HEK293 (cell line): ENCODE measurements around the gene DCLK1.

Source experiments
- BCL11A ChIP-seq: fragments of 450-650 bp; formaldehyde crosslinking; IDR thresholded peaks from 2 replicates; pipeline ENCODE4 v1.5.1; 2016; ENCODE audit warnings: low read depth, missing biosample characterization, missing genetic modification characterization
- HOXC10 ChIP-seq: sonication (generic); formaldehyde crosslinking; IDR thresholded peaks from 2 replicates; pipeline ENCODE4 v1.8.1; 2023; ENCODE audit warnings: mild to moderate bottlenecking, missing genetic modification reagents
- KLF9 ChIP-seq: fragments of 450-650 bp; formaldehyde crosslinking; IDR thresholded peaks from 2 replicates; pipeline ENCODE4 v1.5.1; 2016; ENCODE audit warnings: missing biosample characterization, missing genetic modification characterization, low read depth
- OSR2 ChIP-seq: fragments of 450-650 bp; formaldehyde crosslinking; IDR thresholded peaks from 2 replicates; pipeline ENCODE4 v1.5.1; 2016; ENCODE audit warnings: missing biosample characterization, missing genetic modification characterization
- OVOL3 ChIP-seq: fragments of 450-650 bp; formaldehyde crosslinking; IDR thresholded peaks from 2 replicates; pipeline ENCODE4 v1.5.1; 2016; ENCODE audit warnings: missing biosample characterization, missing genetic modification characterization
- REPIN1 ChIP-seq: fragments of 450-650 bp; formaldehyde crosslinking; IDR thresholded peaks from 2 replicates; pipeline ENCODE4 v1.5.1; 2017; ENCODE audit warnings: missing biosample characterization, missing genetic modification characterization, low read depth
- SETDB1 ChIP-seq: IDR thresholded peaks from one replicate; pipeline ENCODE4 v1.6.1; 2017; ENCODE audit warnings: mild to moderate bottlenecking, low read length, moderate library complexity, mixed read lengths; ENCODE audit not compliant: insufficient read length
- SP3 ChIP-seq: fragments of 450-650 bp; formaldehyde crosslinking; IDR thresholded peaks from 2 replicates; pipeline ENCODE4 v1.5.1; 2016; ENCODE audit warnings: missing biosample characterization, missing genetic modification characterization
- ZBTB1 ChIP-seq: fragments of 450-650 bp; formaldehyde crosslinking; IDR thresholded peaks from 2 replicates; pipeline ENCODE4 v1.5.1; 2016; ENCODE audit warnings: missing biosample characterization, missing genetic modification characterization
- ZIC2 ChIP-seq: fragments of 450-650 bp; formaldehyde crosslinking; IDR thresholded peaks from 2 replicates; pipeline ENCODE4 v1.5.1; 2016; ENCODE audit warnings: missing biosample characterization, missing genetic modification characterization
- ZNF132 ChIP-seq: fragments of 450-650 bp; formaldehyde crosslinking; IDR thresholded peaks from 2 replicates; pipeline ENCODE4 v1.5.1; 2017; ENCODE audit warnings: missing biosample characterization, missing genetic modification characterization, borderline replicate concordance
- ZNF140 ChIP-seq: fragments of 450-650 bp; formaldehyde crosslinking; IDR thresholded peaks from 2 replicates; pipeline ENCODE4 v1.5.1; 2016; ENCODE audit warnings: missing biosample characterization, missing genetic modification characterization
- ZNF146 ChIP-seq: fragments of 450-650 bp; formaldehyde crosslinking; IDR thresholded peaks from 2 replicates; pipeline ENCODE4 v1.5.1; 2016; ENCODE audit warnings: missing biosample characterization, missing genetic modification characterization
- ZNF157 ChIP-seq: fragments of 450-650 bp; formaldehyde crosslinking; IDR thresholded peaks from 2 replicates; pipeline ENCODE4 v1.5.1; 2016; ENCODE audit warnings: missing biosample characterization, missing genetic modification characterization
- ZNF169 ChIP-seq: fragments of 450-650 bp; formaldehyde crosslinking; IDR thresholded peaks from 2 replicates; pipeline ENCODE4 v1.5.1; 2016; ENCODE audit warnings: missing biosample characterization, missing genetic modification characterization
- ZNF175 ChIP-seq: fragments of 450-650 bp; formaldehyde crosslinking; IDR thresholded peaks from 2 replicates; pipeline ENCODE4 v1.5.1; 2016; ENCODE audit warnings: missing biosample characterization, missing genetic modification characterization
- ZNF2 ChIP-seq: fragments of 450-650 bp; formaldehyde crosslinking; IDR thresholded peaks from 2 replicates; pipeline ENCODE4 v1.5.1; 2016; ENCODE audit warnings: missing biosample characterization, missing genetic modification characterization
- ZNF211 ChIP-seq: fragments of 450-650 bp; formaldehyde crosslinking; IDR thresholded peaks from 2 replicates; pipeline ENCODE4 v1.5.1; 2016; ENCODE audit warnings: low read depth, missing biosample characterization, missing genetic modification characterization
- ZNF223 ChIP-seq: fragments of 450-650 bp; formaldehyde crosslinking; IDR thresholded peaks from 2 replicates; pipeline ENCODE4 v1.5.1; 2016; ENCODE audit warnings: missing biosample characterization, missing genetic modification characterization
- ZNF324 ChIP-seq: fragments of 450-650 bp; formaldehyde crosslinking; IDR thresholded peaks from 2 replicates; pipeline ENCODE4 v1.5.1; 2016; ENCODE audit warnings: missing biosample characterization, missing genetic modification characterization
- ZNF341 ChIP-seq: fragments of 450-650 bp; formaldehyde crosslinking; IDR thresholded peaks from 2 replicates; pipeline ENCODE4; 2016; ENCODE audit warnings: low read depth, missing biosample characterization, missing genetic modification characterization
- ZNF394 ChIP-seq: fragments of 450-650 bp; formaldehyde crosslinking; IDR thresholded peaks from 2 replicates; pipeline ENCODE4 v1.5.1; 2016; ENCODE audit warnings: missing biosample characterization, missing genetic modification characterization, mild to moderate bottlenecking, moderate library complexity, borderline replicate concordance
- ZNF473 ChIP-seq: fragments of 450-650 bp; formaldehyde crosslinking; IDR thresholded peaks from 2 replicates; pipeline ENCODE4 v1.5.1; 2017; ENCODE audit warnings: missing biosample characterization, missing genetic modification characterization
- ZNF521 ChIP-seq: fragments of 450-650 bp; formaldehyde crosslinking; IDR thresholded peaks from 2 replicates; pipeline ENCODE4 v1.5.1; 2017; ENCODE audit warnings: missing biosample characterization, mild to moderate bottlenecking, missing genetic modification characterization
- ZNF555 ChIP-seq: fragments of 450-650 bp; formaldehyde crosslinking; conservative IDR thresholded peaks from 2 replicates; pipeline ENCODE4 v1.5.1; 2017; ENCODE audit warnings: missing biosample characterization, mild to moderate bottlenecking, missing genetic modification characterization, inconsistent platforms
- ZNF560 ChIP-seq: fragments of 450-650 bp; formaldehyde crosslinking; IDR thresholded peaks from 2 replicates; pipeline ENCODE4 v1.5.1; 2017; ENCODE audit warnings: missing biosample characterization, missing genetic modification characterization, borderline replicate concordance
- ZNF585B ChIP-seq: fragments of 450-650 bp; formaldehyde crosslinking; IDR thresholded peaks from 2 replicates; pipeline ENCODE4 v1.5.1; 2016; ENCODE audit warnings: missing biosample characterization, missing genetic modification characterization
- ZNF626 ChIP-seq: fragments of 450-650 bp; sonication (Bioruptor Pico); formaldehyde crosslinking; IDR thresholded peaks from 2 replicates; pipeline ENCODE4 v1.5.1; 2018; ENCODE audit warnings: missing biosample characterization, missing genetic modification characterization, inconsistent platforms
- ZNF629 ChIP-seq: fragments of 450-650 bp; formaldehyde crosslinking; IDR thresholded peaks from 2 replicates; pipeline ENCODE4 v1.5.1; 2017; ENCODE audit warnings: missing biosample characterization, missing genetic modification characterization
- ZNF654 ChIP-seq: fragments of 450-650 bp; formaldehyde crosslinking; IDR thresholded peaks from 2 replicates; pipeline ENCODE4 v1.5.1; 2016; ENCODE audit warnings: low read depth, missing biosample characterization, missing genetic modification characterization
- ZXDB ChIP-seq: fragments of 450-650 bp; formaldehyde crosslinking; IDR thresholded peaks from 2 replicates; pipeline ENCODE4 v1.5.1; 2016; ENCODE audit warnings: missing biosample characterization, missing genetic modification characterization
- TF ChIP-seq, protein P1 (sequence below): fragments of 450-650 bp; formaldehyde crosslinking; IDR thresholded peaks from 2 replicates; pipeline ENCODE4 v1.5.1; 2016; ENCODE audit warnings: missing biosample characterization, missing genetic modification characterization
- TF ChIP-seq, protein P2 (sequence below): fragments of 450-650 bp; formaldehyde crosslinking; IDR thresholded peaks from 2 replicates; pipeline ENCODE4 v1.5.1; 2016; ENCODE audit warnings: missing biosample characterization, missing genetic modification characterization
- TF ChIP-seq, protein P3 (sequence below): fragments of 450-650 bp; formaldehyde crosslinking; IDR thresholded peaks from 2 replicates; pipeline ENCODE4 v1.5.1; 2016; ENCODE audit warnings: missing biosample characterization, missing genetic modification characterization
- TF ChIP-seq, protein P4 (sequence below): fragments of 450-650 bp; formaldehyde crosslinking; IDR thresholded peaks from 2 replicates; pipeline ENCODE4 v1.5.1; 2016; ENCODE audit warnings: missing biosample characterization, missing genetic modification characterization
- TF ChIP-seq, protein P5 (sequence below): fragments of 450-650 bp; formaldehyde crosslinking; IDR thresholded peaks from 2 replicates; pipeline ENCODE4 v1.5.1; 2017; ENCODE audit warnings: missing biosample characterization, missing genetic modification characterization

The DCLK1 gene

DNA sequence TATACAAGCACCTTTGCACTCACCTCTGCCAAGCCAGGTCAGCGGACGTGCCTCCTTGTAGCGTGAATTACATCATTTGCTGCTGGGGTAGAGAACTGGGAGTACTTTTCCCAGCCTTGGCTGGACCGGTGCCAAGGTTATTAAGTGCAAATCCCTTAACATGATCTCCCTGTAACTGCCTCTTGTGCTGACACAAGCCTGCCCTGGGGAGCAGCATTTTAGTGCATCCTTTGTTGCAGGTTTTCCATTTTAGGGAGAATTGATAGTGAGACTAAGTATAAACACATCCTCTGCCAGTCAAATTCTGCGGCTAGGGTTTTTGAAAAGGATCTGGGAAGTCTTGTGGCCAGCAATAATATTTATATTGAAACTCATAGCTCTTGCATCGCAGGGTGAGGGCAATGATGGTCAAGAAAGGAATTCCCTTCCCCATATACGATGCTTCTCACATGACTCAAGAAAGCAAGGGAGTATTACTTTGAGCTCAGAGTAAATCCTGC lies 32.7 kb upstream of the DCLK1 start (continued):
- TF ChIP-seq ZNF473: no peak
- TF ChIP-seq ZNF2: no peak
- TF ChIP-seq ZNF394 (tag by site-specific recombination): peak; percentile 66; the same call in 1 of the 2 replicates
- TF ChIP-seq OSR2 (tag by site-specific recombination): peak; percentile 88
- no peak for TF ChIP-seq ZIC2 (tag by site-specific recombination)
- TF ChIP-seq ZNF132 (tag by site-specific recombination): no peak
- TF ChIP-seq, protein P1, sequence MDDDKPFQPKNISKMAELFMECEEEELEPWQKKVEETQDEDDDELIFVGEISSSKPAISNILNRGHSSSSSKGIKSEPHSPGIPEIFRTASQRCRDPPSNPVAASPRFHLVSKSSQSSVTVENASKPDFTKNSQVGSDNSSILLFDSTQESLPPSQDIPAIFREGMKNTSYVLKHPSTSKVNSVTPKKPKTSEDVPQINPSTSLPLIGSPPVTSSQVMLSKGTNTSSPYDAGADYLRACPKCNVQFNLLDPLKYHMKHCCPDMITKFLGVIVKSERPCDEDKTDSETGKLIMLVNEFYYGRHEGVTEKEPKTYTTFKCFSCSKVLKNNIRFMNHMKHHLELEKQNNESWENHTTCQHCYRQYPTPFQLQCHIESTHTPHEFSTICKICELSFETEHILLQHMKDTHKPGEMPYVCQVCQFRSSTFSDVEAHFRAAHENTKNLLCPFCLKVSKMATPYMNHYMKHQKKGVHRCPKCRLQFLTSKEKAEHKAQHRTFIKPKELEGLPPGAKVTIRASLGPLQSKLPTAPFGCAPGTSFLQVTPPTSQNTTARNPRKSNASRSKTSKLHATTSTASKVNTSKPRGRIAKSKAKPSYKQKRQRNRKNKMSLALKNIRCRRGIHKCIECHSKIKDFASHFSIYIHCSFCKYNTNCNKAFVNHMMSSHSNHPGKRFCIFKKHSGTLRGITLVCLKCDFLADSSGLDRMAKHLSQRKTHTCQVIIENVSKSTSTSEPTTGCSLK: no peak
- TF ChIP-seq ZNF175 (tag by site-specific recombination): no peak
- TF ChIP-seq, protein P2, sequence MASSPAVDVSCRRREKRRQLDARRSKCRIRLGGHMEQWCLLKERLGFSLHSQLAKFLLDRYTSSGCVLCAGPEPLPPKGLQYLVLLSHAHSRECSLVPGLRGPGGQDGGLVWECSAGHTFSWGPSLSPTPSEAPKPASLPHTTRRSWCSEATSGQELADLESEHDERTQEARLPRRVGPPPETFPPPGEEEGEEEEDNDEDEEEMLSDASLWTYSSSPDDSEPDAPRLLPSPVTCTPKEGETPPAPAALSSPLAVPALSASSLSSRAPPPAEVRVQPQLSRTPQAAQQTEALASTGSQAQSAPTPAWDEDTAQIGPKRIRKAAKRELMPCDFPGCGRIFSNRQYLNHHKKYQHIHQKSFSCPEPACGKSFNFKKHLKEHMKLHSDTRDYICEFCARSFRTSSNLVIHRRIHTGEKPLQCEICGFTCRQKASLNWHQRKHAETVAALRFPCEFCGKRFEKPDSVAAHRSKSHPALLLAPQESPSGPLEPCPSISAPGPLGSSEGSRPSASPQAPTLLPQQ (tag by site-specific recombination): no peak
- TF ChIP-seq ZNF223: no peak
- TF ChIP-seq ZNF560: no peak
- no peak for TF ChIP-seq KLF9 (tag by site-specific recombination)
- no peak for TF ChIP-seq SETDB1
- no peak for TF ChIP-seq ZNF157
- TF ChIP-seq, protein P3, sequence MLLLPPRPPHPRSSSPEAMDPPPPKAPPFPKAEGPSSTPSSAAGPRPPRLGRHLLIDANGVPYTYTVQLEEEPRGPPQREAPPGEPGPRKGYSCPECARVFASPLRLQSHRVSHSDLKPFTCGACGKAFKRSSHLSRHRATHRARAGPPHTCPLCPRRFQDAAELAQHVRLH (tag by site-specific recombination): peak; percentile 67; the same call in 1 of the 2 replicates
- TF ChIP-seq ZNF140: no peak
- TF ChIP-seq ZNF521 (tag by site-specific recombination): no peak
- peak; percentile 79; the same call in 1 of the 2 replicates for TF ChIP-seq OVOL3 (tag by site-specific recombination)
- no peak for TF ChIP-seq ZBTB1
- 0 out of 2 replicates have a peak, but pooled peaks have one; percentile 66 for TF ChIP-seq ZNF324 (tag by site-specific recombination)
- no peak for TF ChIP-seq HOXC10 (CRISPR knock-in tag)
- TF ChIP-seq ZNF211 (tag by site-specific recombination): no peak
- TF ChIP-seq SP3: no peak
- TF ChIP-seq BCL11A (tag by site-specific recombination): peak; percentile 55; the same call in 1 of the 2 replicates
- TF ChIP-seq ZNF629: peak; percentile 77
- TF ChIP-seq, protein P4, sequence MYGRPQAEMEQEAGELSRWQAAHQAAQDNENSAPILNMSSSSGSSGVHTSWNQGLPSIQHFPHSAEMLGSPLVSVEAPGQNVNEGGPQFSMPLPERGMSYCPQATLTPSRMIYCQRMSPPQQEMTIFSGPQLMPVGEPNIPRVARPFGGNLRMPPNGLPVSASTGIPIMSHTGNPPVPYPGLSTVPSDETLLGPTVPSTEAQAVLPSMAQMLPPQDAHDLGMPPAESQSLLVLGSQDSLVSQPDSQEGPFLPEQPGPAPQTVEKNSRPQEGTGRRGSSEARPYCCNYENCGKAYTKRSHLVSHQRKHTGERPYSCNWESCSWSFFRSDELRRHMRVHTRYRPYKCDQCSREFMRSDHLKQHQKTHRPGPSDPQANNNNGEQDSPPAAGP: peak; percentile 44; the same call in 1 of the 2 replicates
- TF ChIP-seq ZNF169 (tag by site-specific recombination): no peak
- no peak for TF ChIP-seq ZNF555 (tag by site-specific recombination)
- TF ChIP-seq ZNF146 (tag by site-specific recombination): no peak
- no peak for TF ChIP-seq REPIN1 (tag by site-specific recombination)
- no peak for TF ChIP-seq ZNF585B (tag by site-specific recombination)
- peak; percentile 77 for TF ChIP-seq ZXDB
- TF ChIP-seq, protein P5, sequence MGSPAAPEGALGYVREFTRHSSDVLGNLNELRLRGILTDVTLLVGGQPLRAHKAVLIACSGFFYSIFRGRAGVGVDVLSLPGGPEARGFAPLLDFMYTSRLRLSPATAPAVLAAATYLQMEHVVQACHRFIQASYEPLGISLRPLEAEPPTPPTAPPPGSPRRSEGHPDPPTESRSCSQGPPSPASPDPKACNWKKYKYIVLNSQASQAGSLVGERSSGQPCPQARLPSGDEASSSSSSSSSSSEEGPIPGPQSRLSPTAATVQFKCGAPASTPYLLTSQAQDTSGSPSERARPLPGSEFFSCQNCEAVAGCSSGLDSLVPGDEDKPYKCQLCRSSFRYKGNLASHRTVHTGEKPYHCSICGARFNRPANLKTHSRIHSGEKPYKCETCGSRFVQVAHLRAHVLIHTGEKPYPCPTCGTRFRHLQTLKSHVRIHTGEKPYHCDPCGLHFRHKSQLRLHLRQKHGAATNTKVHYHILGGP (tag by site-specific recombination): no peak
- TF ChIP-seq ZNF654 (tag by site-specific recombination): no peak
- TF ChIP-seq ZNF341: no peak
- peak; percentile 86 for TF ChIP-seq ZNF626
